ENCODE measurements around the gene SBNO1. TPM values are rescaled to one million over a fixed set of nuclear protein-coding genes. Genes with fewer than 3 reads are reported as not detected.

SBNO1 gene
- total and polyA plus RNA-seq, 2 experiments from 2014 or later = 17.6 to 23.6 TPM

GRCh38 chr12:123404581-123404980 lies 39.9 kb upstream of the SBNO1 start:
- H3F3A ChIP-seq (ENCODE audit: insufficient read depth) = peaks cover 20% of the 10 kb centered on the region; the same call in 1 of the 2 replicates
- TF ChIP-seq EZH2 (IDR thresholded peaks at IDR 0.05; ENCODE audit: insufficient read depth, poor library complexity, severe bottlenecking) = no peak
- TF ChIP-seq EZH2phosphoT487 (IDR thresholded peaks at IDR 0.05; ENCODE audit: insufficient read depth, low read depth) = no peak
- 86% methylated on average over 9 of the region's 9 CpGs for whole genome bisulfite sequencing, 2 experiments (ENCODE audit: low coverage in 1 of 2, low lambda C conversion rate in 2 of 2, missing lambda C conversion rate in 2 of 2)

GRCh38 chr12:123401753-123402683 lies 37.4 kb upstream of the SBNO1 start:
- WGBS, 2 experiments (ENCODE audit: low coverage in 1 of 2, low lambda C conversion rate in 2 of 2, missing lambda C conversion rate in 2 of 2) = 78 to 81% methylated on average over 15 of the region's 15 CpGs

More at GRCh38 chr12:123404581-123404980, 39.9 kb upstream of the SBNO1 start:
- H2AFZ ChIP-seq = no peak overlapping the region
- no peak overlapping the region for H3K4me2 ChIP-seq (ENCODE audit: unreplicated experiment)
- peaks cover 56% of the 10 kb centered on the region for H3K36me3 ChIP-seq (ENCODE audit: low read depth)
- no peak overlapping the region for H3K27ac ChIP-seq
- in situ Hi-C loops (cut with MboI) = no loop called here
- no peaks in the 10 kb centered on the region for H3K9me2 ChIP-seq (ENCODE audit: insufficient read depth)
- H3K9ac ChIP-seq = no peak overlapping the region
- no peaks in the 10 kb centered on the region for H4K20me1 ChIP-seq (ENCODE audit: insufficient read depth)
- H3K27me3 ChIP-seq (replicated peaks; ENCODE audit: insufficient read depth) = no peaks in the 10 kb centered on the region
- H3K9me3 ChIP-seq (ENCODE audit: low read depth) = no peaks in the 10 kb centered on the region
- H3K4me1 ChIP-seq (ENCODE audit: insufficient read depth) = peaks cover under 1% of the 10 kb centered on the region; the same call in 1 of the 2 replicates
- no peak overlapping the region for H3K4me3 ChIP-seq
- peaks cover 68% of the 10 kb centered on the region for H3K79me2 ChIP-seq (ENCODE audit: insufficient read depth)
- no peak for DNase-seq

GRCh38 chr12:123399255-123399617 lies 34.6 kb upstream of the SBNO1 start:
- DNase-seq = no peak

More at GRCh38 chr12:123401753-123402683, 37.4 kb upstream of the SBNO1 start:
- Histone ChIP-seq H3K9me3 (ENCODE audit: low read depth) (no peaks in the 10 kb centered on the region), H3K79me2 (ENCODE audit: insufficient read depth) (peaks cover 94% of the 10 kb centered on the region), H3K4me1 (ENCODE audit: insufficient read depth) (peaks cover 26% of the 10 kb centered on the region), H3K9me2 (ENCODE audit: insufficient read depth) (no peaks in the 10 kb centered on the region), H3K27ac (no peak overlapping the region), H3K4me3 (no peak overlapping the region), H3K36me3 (ENCODE audit: low read depth) (peaks cover 50% of the 10 kb centered on the region), H2AFZ (no peak overlapping the region), H3K27me3 (replicated peaks; ENCODE audit: insufficient read depth) (no peaks in the 10 kb centered on the region), H4K20me1 (ENCODE audit: insufficient read depth) (no peaks in the 10 kb centered on the region), H3K9ac (no peak overlapping the region), H3F3A (ENCODE audit: insufficient read depth) (peaks cover 32% of the 10 kb centered on the region), H3K4me2 (ENCODE audit: unreplicated experiment) (no peak overlapping the region)
- in situ Hi-C loops (cut with MboI) = no loop called here
- no peak for TF ChIP-seq EZH2phosphoT487 (IDR thresholded peaks at IDR 0.05; ENCODE audit: insufficient read depth, low read depth)
- no peak for TF ChIP-seq EZH2 (IDR thresholded peaks at IDR 0.05; ENCODE audit: insufficient read depth, poor library complexity, severe bottlenecking)
- no peak for DNase-seq

DNA sequence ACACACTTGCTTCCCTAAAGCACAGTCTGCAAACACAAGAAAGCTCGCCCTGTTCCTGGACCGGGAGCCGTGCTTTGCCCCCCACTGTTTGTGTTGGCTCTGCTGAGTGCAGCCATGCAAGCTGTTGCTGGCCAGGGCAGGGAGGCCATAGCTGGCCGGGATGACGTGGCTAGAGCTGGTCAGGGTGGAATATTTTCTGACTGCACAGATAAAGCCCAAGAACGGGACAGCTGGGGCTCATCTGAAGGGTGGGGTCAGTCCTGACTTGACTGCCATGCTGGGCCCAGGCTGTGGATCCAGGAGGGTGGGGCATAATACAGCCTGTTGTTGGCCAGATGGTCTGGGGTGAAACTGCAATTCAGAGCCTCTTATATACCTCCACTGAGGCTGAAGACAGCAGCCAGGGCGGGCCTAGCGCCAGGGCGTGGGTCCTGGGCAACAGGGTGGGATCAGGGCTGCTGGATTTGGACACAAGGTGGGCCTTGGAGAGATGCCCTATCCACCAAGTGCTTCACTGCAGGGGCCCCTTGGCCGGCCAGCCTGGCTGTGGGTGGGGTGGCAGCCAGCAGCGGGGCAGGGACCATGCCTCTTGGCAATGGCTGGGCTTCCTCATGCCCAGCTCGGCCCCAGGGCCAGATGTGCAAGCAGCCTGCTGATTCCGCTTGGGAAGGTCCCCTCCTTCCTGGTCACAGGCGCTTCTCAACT lies 34.1 kb upstream of the SBNO1 start:
- 0 out of 2 replicates have a peak overlapping the region, but pooled peaks have one; percentile 21 for H3K4me3 ChIP-seq
- no peaks in the 10 kb centered on the region for H3K27me3 ChIP-seq (replicated peaks; ENCODE audit: insufficient read depth)
- H3K4me1 ChIP-seq (ENCODE audit: insufficient read depth) = peaks cover 30% of the 10 kb centered on the region
- H3K36me3 ChIP-seq (ENCODE audit: low read depth) = peaks cover 48% of the 10 kb centered on the region
- peaks cover 47% of the 10 kb centered on the region for H3F3A ChIP-seq (ENCODE audit: insufficient read depth)
- H3K9me3 ChIP-seq (ENCODE audit: low read depth) = no peaks in the 10 kb centered on the region
- H3K27ac ChIP-seq = peak overlapping the region; percentile 85
- peak overlapping the region; percentile 64 for H3K9ac ChIP-seq
- no peaks in the 10 kb centered on the region for H3K9me2 ChIP-seq (ENCODE audit: insufficient read depth)
- H3K4me2 ChIP-seq (ENCODE audit: unreplicated experiment) = peak overlapping the region; percentile 71
- TF ChIP-seq EZH2phosphoT487 (IDR thresholded peaks at IDR 0.05; ENCODE audit: insufficient read depth, low read depth) (no peak), EZH2 (IDR thresholded peaks at IDR 0.05; ENCODE audit: insufficient read depth, poor library complexity, severe bottlenecking) (no peak)
- 0 out of 2 replicates have a peak overlapping the region, but pooled peaks have one; percentile 6 for H2AFZ ChIP-seq
- no peaks in the 10 kb centered on the region for H4K20me1 ChIP-seq (ENCODE audit: insufficient read depth)
- peak; percentile 91 for DNase-seq
- WGBS, 2 experiments (ENCODE audit: low coverage in 1 of 2, low lambda C conversion rate in 2 of 2, missing lambda C conversion rate in 2 of 2) = 14 to 20% methylated on average over 13 to 14 of the region's 14 CpGs
- peaks cover 100% of the 10 kb centered on the region for H3K79me2 ChIP-seq (ENCODE audit: insufficient read depth)
- in situ Hi-C loops (cut with MboI) = no loop called here

More at GRCh38 chr12:123399255-123399617, 34.6 kb upstream of the SBNO1 start:
- Histone ChIP-seq H3K9ac (peak overlapping the region; percentile 64), H3K27me3 (replicated peaks; ENCODE audit: insufficient read depth) (no peaks in the 10 kb centered on the region), H3K9me2 (ENCODE audit: insufficient read depth) (no peaks in the 10 kb centered on the region), H2AFZ (no peak overlapping the region), H3K27ac (peak overlapping the region; percentile 85), H3F3A (ENCODE audit: insufficient read depth) (peaks cover 48% of the 10 kb centered on the region), H3K36me3 (ENCODE audit: low read depth) (peaks cover 48% of the 10 kb centered on the region), H3K79me2 (ENCODE audit: insufficient read depth) (peaks cover 100% of the 10 kb centered on the region), H3K4me2 (ENCODE audit: unreplicated experiment) (peak overlapping the region; percentile 71), H4K20me1 (ENCODE audit: insufficient read depth) (no peaks in the 10 kb centered on the region), H3K4me3 (0 out of 2 replicates have a peak overlapping the region, but pooled peaks have one; percentile 0), H3K4me1 (ENCODE audit: insufficient read depth) (peaks cover 29% of the 10 kb centered on the region), H3K9me3 (ENCODE audit: low read depth) (no peaks in the 10 kb centered on the region)
- 42 to 49% methylated on average over 6 of the region's 6 CpGs for WGBS, 2 experiments (ENCODE audit: low coverage in 1 of 2, low lambda C conversion rate in 2 of 2, missing lambda C conversion rate in 2 of 2)
- no peak for TF ChIP-seq EZH2phosphoT487 (IDR thresholded peaks at IDR 0.05; ENCODE audit: insufficient read depth, low read depth)
- TF ChIP-seq EZH2 (IDR thresholded peaks at IDR 0.05; ENCODE audit: insufficient read depth, poor library complexity, severe bottlenecking) = no peak
- in situ Hi-C loops (cut with MboI) = no loop called here
